SIG-M5 (cell line): ENCODE results near the gene PACSIN2.

Experiments used
- DNase-seq: peaks from one replicate; lab custom pipeline; 2025; lab: John Stamatoyannopoulos, UW

Gene PACSIN2

DNA sequence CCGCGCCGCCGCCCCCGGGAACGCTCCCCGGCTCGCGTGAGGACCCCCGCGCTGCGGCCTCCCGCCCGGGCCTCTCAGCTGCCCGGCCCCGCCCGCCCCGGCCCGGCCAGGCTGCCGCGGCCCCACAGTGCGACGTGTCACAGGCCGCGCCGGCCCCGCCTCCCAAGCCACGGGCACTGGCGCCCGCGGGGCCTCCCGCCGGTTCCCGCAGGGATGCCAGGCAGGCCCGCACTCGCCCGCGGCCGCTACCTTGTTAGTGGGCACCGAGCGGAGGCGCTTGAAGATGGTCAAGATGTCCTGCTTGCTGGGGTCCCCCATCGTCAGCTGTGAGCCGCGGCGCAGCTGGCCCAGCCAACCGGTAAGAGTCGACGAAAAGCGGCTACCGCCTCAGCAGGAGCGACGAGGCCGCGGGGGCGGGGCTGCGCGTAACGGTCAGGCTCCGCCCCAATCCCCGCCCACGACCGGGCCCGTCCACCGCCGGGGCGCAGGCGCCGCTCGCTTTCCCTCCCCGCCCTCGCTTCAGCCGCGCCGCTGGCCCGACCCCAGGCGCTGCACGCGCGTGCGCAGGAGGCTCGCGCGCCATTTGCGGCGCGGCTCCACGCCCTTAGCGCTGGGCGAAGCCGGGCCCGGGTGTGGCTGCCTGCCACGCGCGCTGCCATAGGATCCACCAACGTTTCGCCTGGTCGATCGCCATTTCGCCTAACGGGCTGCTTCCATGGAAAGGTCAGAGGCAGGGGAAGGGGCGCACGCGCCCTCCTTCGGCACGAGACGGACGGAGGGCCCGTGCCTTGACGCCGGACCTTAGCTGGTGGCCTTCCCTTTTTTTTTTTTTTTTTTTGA, 157.9 kb downstream of the PACSIN2 start, which contains the start of gene ARFGAP3:
Gene ARFGAP3 (minus strand): TSS at position 409 of the 840 bp plus-strand sequence. CDS start 91 bp downstream, at position 318.
- DNase-seq, result peak; percentile 33

DNA sequence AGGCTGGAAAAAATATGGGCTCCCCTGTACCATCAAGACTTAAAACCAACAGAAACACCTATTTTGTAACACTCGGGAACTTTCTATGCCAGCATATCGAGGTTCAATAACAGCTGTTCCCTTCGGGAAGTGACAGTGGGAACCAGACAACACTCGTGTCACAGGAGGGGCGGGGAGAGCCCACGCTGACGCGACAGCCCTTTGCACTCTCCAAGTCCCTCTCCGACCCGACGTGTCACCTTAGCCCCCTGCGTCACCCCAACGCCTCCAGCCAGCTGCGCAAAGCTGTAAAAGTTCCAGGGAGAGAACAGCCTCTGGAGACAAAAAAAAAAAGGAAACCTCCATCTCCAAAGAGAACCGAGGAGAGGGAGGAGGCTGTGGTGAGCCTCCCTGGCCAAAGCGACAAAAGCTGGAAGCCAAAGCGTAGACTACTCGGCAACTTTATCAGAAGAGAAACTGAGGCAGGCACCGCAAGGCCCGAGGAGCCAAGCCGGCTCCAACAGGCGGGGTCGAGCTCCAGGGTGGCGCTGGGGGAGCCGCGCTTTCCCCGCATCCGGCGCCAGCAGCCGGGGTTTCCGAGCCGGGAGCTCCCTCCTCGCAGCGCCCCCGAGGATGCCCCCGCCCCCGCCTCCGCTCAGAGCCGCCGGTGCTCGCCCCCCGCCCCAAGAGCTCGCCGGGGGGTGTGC, 158.6 kb downstream of the PACSIN2 start:
- no peak for DNase-seq

- no peak for DNase-seq
These were observed 159.2 kb downstream of the PACSIN2 start for GRCh38 chr22:42855721-42856120.

GRCh38 chr22:42855211-42855610, 159.7 kb downstream of the PACSIN2 start:
- DNase-seq, result no peak

- no peak for DNase-seq
These were observed 165.9 kb downstream of the PACSIN2 start for GRCh38 chr22:42848941-42849550.

- DNase-seq, result no peak
These were observed 167.8 kb downstream of the PACSIN2 start for GRCh38 chr22:42847110-42847509.

DNA sequence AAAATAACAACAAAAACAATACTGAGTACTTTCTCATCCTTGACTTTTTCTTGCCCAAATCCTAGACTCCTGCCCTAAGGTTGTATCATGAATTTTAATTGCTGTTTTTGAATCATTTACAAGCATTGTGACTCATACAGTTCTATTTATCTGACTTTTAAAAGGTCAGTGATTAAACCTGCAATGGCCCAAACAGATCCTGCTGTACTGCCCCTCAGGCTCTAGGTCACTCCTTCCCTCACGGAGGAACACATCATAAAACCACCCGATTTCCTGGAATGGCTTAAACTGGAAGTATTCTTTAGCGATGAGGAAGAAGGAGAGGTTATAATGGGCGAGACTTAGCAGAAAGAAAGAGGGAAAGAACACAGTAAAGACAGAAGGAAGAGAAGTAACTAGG, 170.2 kb downstream of the PACSIN2 start:
- DNase-seq, result no peak

- no peak for DNase-seq
These were observed 172.1 kb downstream of the PACSIN2 start for GRCh38 chr22:42842658-42843370.

GRCh38 chr22:42841444-42841843, 173.5 kb downstream of the PACSIN2 start:
- no peak for DNase-seq

DNA sequence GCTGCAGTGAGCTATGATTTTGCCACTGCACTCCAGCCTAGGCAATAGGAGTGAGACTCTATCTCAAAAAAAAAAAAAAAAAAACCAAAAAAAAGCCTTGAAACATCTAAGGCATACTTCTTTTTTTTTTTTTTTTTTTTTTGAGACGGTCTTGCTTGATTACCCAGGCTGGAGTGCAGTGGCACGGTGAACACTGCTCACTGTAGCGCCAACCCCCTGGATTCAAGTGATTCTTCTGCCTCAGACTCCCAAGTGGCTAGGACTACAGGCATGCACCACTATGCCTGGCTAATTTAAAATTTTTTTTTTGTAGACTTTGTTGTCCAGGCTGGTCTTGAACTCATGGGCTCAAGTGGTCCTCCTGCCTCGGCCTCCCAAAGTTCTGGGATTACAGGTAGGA, 177.4 kb downstream of the PACSIN2 start:
- no peak for DNase-seq

- no peak for DNase-seq
These were observed 178.9 kb downstream of the PACSIN2 start for GRCh38 chr22:42836026-42836425.

DNA sequence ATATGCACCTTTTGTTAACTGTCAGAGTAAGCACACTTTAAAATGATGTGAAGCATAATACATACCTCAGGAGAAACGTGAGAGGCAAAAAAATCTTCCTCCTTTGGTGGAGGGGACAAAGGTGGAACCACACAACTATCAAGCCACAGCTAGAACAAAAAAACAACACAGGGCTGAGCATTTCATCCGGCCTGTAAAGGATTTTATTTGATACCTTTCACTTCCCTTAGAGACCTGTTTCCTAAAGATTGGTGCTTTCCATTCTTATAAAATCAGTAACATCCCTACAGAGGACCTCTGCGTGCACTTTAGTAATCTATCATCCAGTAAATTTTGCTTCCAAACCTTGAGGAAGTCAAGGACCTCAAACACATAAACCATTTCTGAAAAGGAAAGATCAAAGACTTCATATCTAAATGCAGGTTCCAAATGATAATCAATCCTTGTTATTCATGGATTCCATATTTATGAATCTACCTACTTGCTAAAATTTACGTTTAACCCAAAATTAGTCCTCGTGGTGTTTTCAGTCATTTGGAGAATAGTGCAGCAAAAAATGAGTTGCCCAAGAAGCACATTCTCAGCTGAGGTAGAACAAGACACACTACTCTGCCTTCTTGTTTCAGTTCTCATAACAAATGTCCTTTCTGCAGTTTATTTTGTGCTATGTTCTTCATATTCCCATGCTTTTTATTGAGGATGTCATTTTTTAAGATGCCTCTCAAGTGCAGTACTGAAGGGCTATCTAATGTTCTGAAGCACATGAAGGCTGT, 180.6 kb downstream of the PACSIN2 start:
- DNase-seq, result no peak

DNA sequence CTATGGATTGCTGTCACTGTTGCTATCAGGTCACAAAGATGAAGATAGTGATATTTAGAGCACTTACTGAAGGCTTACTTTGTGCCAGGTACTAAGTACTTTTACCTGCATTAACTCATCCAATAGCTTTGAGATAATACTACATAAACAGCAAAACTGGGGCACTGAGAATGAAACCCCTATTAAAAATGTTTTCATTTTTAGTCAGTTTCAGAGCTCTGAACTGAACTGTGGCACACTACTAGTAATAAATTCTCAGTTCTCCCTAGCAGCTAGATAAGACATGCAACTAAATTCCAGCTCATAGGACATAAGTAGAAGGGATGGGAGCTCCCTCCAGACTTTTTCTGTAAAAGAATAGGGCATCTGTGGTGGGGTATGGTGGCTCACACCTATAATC, 181.8 kb downstream of the PACSIN2 start:
- DNase-seq, result no peak

DNA sequence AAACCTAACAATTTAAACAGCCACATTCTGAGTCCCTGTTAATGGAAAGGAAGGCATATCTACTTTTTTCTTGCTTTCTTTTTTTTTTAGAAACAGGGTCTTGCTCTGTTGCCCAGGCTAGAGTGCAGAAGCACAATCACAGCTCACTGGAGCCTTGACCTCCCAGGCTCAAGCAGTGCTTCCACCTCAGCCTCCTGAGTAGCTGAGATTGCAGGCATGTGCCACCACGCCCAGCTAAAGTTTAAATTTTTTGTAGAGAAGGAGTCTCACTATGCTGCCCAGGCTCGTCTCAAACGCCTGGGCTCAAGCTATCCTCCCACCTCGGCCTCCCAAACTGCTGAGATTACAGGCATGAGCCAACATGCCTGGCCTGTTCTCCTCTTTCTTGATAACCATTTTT, 183.2 kb downstream of the PACSIN2 start:
- DNase-seq, result no peak

- no peak for DNase-seq
These were observed 184.8 kb downstream of the PACSIN2 start for GRCh38 chr22:42830161-42830560.

DNA sequence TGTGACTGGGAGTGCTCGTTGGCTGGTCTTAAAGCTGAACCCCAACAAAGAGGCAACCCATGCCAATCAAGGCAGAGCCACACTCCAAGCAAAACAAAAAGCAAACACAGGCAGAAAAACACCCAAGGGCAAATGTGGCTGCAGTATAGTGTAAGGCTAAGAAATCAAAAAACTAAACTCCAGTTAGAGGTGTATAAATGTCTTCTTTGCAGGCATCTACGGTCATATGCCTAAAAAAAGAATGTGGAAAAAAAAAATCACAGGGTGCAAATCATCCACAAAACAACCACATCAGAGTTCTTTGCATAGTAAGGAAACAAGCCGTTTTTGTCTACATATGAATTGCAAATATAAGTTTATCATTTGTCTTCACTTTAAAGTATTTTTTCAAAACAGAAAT, 185.6 kb downstream of the PACSIN2 start:
- no peak for DNase-seq

- DNase-seq, result no peak
These were observed 189.2 kb downstream of the PACSIN2 start for GRCh38 chr22:42825796-42826195.

DNA sequence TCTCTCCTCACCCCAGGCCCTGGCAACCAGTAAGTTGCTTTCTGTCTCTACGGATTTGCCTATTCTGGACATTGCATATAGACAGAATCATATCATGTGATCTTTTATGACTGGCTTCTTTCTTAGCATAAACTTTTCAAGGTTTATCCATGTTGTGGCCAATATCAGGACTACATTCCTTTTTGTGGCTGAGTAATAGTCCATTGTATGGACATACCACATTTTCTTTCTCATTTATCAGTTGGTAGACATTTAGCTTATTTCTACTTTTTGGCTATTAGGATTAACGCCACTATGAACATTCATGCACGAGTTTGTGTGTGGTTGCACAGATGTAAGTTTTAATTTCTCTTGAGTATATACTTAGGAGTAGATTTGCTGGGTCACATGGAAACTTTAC, 193.6 kb downstream of the PACSIN2 start:
- DNase-seq, result no peak

DNA sequence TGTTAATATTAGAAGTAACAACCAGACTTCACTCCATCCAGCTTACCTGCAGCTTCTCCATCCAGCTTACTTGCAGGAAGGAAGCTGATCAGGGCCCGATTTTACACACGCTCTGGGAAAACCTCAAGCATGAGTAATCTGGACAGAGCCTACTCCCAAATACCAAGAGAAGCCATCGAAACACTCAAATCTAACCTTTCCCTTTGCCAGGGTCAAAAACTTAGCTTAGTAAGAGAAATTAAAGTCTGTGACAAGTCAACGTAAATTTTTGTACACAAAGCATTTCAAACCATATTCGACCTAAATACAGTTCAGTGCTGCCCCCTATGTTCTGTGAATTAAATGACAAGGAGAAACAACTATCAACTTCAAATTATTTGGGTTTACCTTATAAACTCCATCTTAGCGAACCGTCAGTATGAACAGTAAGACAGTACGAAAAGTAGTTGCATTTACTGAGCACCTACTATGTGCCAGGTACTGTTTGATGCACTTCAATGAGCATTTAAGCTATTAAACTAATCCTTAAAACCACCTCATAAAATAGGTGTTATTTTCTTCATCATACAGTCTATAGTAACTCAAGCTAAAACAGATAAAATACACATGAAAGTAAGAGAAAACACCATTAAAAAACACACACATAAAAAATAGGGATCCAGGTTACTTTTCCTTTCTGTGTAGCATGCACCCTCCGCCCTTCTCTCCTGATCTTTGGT, 194.7 kb downstream of the PACSIN2 start:
- no peak for DNase-seq
